ENCODE results near the gene NHLH2.

Gene NHLH2

GRCh38 chr1:115838431-115839028, 2.4 kb downstream of the NHLH2 start:
- no peak for DNase-seq (ENCODE audit: low read depth)

GRCh38 chr1:115837740-115838421, 3.0 kb downstream of the NHLH2 start:
- DNase-seq (ENCODE audit: low read depth): no peak

GRCh38 chr1:115837341-115837739, 3.6 kb downstream of the NHLH2 start:
- no peak for DNase-seq (ENCODE audit: low read depth)

GRCh38 chr1:115833856-115834255, 7.1 kb downstream of the NHLH2 start:
- DNase-seq (ENCODE audit: low read depth): no peak

- DNase-seq (ENCODE audit: low read depth): no peak
These were observed 8.3 kb downstream of the NHLH2 start for GRCh38 chr1:115832651-115833050.

GRCh38 chr1:115830963-115831362, 10.0 kb downstream of the NHLH2 start:
- no peak for DNase-seq (ENCODE audit: low read depth)

- DNase-seq (ENCODE audit: low read depth): no peak
These were observed 11.0 kb downstream of the NHLH2 start for GRCh38 chr1:115829947-115830346.

GRCh38 chr1:115829023-115829674, 11.8 kb downstream of the NHLH2 start:
- DNase-seq (ENCODE audit: low read depth): peak; percentile 79

- no peak for DNase-seq (ENCODE audit: low read depth)
These were observed 12.6 kb downstream of the NHLH2 start for GRCh38 chr1:115828101-115829022.

- DNase-seq (ENCODE audit: low read depth): no peak
These were observed 13.4 kb downstream of the NHLH2 start for GRCh38 chr1:115827452-115828044.

- DNase-seq (ENCODE audit: low read depth): no peak
These were observed 14.3 kb downstream of the NHLH2 start for GRCh38 chr1:115826628-115827027.

GRCh38 chr1:115822117-115822516, 18.8 kb downstream of the NHLH2 start:
- no peak for DNase-seq (ENCODE audit: low read depth)

GRCh38 chr1:115815694-115816093, 25.2 kb downstream of the NHLH2 start:
- DNase-seq (ENCODE audit: low read depth): no peak

- no peak for DNase-seq (ENCODE audit: low read depth)
These were observed 26.1 kb downstream of the NHLH2 start for GRCh38 chr1:115814685-115815398.

GRCh38 chr1:115813727-115814126, 27.2 kb downstream of the NHLH2 start:
- no peak for DNase-seq (ENCODE audit: low read depth)

GRCh38 chr1:115811140-115811828, 29.6 kb downstream of the NHLH2 start:
- DNase-seq (ENCODE audit: low read depth): no peak

GRCh38 chr1:115810609-115811008, 30.3 kb downstream of the NHLH2 start:
- DNase-seq (ENCODE audit: low read depth): no peak

GRCh38 chr1:115809847-115810246, 31.1 kb downstream of the NHLH2 start:
- no peak for DNase-seq (ENCODE audit: low read depth)

GRCh38 chr1:115809076-115809475, 31.9 kb downstream of the NHLH2 start:
- no peak for DNase-seq (ENCODE audit: low read depth)

- peak; percentile 13 for DNase-seq (ENCODE audit: low read depth)
These were observed 33.2 kb downstream of the NHLH2 start for GRCh38 chr1:115807723-115808122.

GRCh38 chr1:115805597-115805996, 35.3 kb downstream of the NHLH2 start:
- no peak for DNase-seq (ENCODE audit: low read depth)

Measured in GM04503 (cell line).